H1 (cell line): ENCODE results near the gene TNNT1. TPM values are rescaled to one million over a fixed set of nuclear protein-coding genes. Genes with fewer than 3 reads are reported as not detected.
A peak's percentile ranks its signal among the peaks of the same experiment; 100 is the strongest.

Source experiments
- ASH2L ChIP-seq: fragments of 200-600, 300-600 bp; sonication (generic); IDR thresholded peaks from one replicate; pipeline ENCODE4 v1.7.1; 2017; ENCODE audit warnings: low read length
- ATF3 ChIP-seq: IDR thresholded peaks from 2 replicates; pipeline ENCODE4 v1.6.1; 2011; ENCODE audit warnings: low read depth, mild to moderate bottlenecking, low read length; ENCODE audit not compliant: insufficient read depth
- BACH1 ChIP-seq: IDR thresholded peaks from 2 replicates; pipeline ENCODE4 v1.6.1; 2012; ENCODE audit warnings: low read length, improper control_type of control experiment
- BRCA1 ChIP-seq: IDR thresholded peaks from 2 replicates; pipeline ENCODE4 v1.6.1; 2012; ENCODE audit warnings: low read depth, low read length, improper control_type of control experiment
- CHD1 ChIP-seq: IDR thresholded peaks from 2 replicates; pipeline ENCODE4 v1.6.1; 2012; ENCODE audit warnings: low read depth, low read length, improper control_type of control experiment
- CREB1 ChIP-seq: IDR thresholded peaks from 2 replicates; pipeline ENCODE4 v1.6.1; 2012; ENCODE audit warnings: inconsistent platforms
- JUN ChIP-seq: IDR thresholded peaks from 2 replicates; pipeline ENCODE4 v1.6.1; 2011; ENCODE audit warnings: low read depth, mild to moderate bottlenecking, improper control_type of control experiment, low read length
- KDM1A ChIP-seq: fragments of 200-600, 300-600 bp; sonication (generic); IDR thresholded peaks from 2 replicates; pipeline ENCODE4 v1.7.1; 2016; ENCODE audit warnings: mild to moderate bottlenecking, low read length, borderline replicate concordance
- NRF1 ChIP-seq: IDR thresholded peaks from 2 replicates; pipeline ENCODE4 v1.6.1; 2011; ENCODE audit warnings: mild to moderate bottlenecking, low read depth, low read length, improper control_type of control experiment
- PHF8 ChIP-seq: fragments of 200-600 bp; sonication (generic); conservative IDR thresholded peaks from 2 replicates; pipeline ENCODE4 v1.7.1; 2012; ENCODE audit warnings: low read depth, mild to moderate bottlenecking, inconsistent platforms, low read length, moderate library complexity
- POU5F1 ChIP-seq: IDR thresholded peaks from 2 replicates; pipeline ENCODE4 v1.6.1; 2011; ENCODE audit warnings: low read depth, mild to moderate bottlenecking, low read length, moderate library complexity
- RAD21 ChIP-seq, 2 experiments: IDR thresholded peaks in 1 of 2; conservative IDR thresholded peaks in 1 of 2; 2 replicates each; pipeline ENCODE4 v1.6.1; 2011; ENCODE audit warnings: low read depth in 2 of 2, low read length in 2 of 2, improper control_type of control experiment in 1 of 2, inconsistent platforms in 1 of 2, mild to moderate bottlenecking in 1 of 2, moderate library complexity in 1 of 2
- RBBP5 ChIP-seq: IDR thresholded peaks from 2 replicates; pipeline ENCODE4 v1.7.1; 2012; ENCODE audit warnings: low read depth, mild to moderate bottlenecking, inconsistent platforms, low read length, moderate library complexity, borderline replicate concordance
- SAP30 ChIP-seq: fragments of 300-600 bp; sonication (generic); IDR thresholded peaks from 2 replicates; pipeline ENCODE4 v1.7.1; 2012; ENCODE audit warnings: low read length, moderate library complexity, mild to moderate bottlenecking, inconsistent platforms; ENCODE audit not compliant: insufficient read depth, insufficient replicate concordance
- SP1 ChIP-seq: IDR thresholded peaks from 2 replicates; pipeline ENCODE4 v1.6.1; 2011; ENCODE audit warnings: low read depth, low read length
- SP4 ChIP-seq: IDR thresholded peaks from 2 replicates; pipeline ENCODE4 v1.6.1; 2012; ENCODE audit warnings: low read length, inconsistent platforms
- SRF ChIP-seq: IDR thresholded peaks from 2 replicates; pipeline ENCODE4 v1.6.1; 2011; ENCODE audit warnings: mild to moderate bottlenecking, low read depth, low read length, moderate library complexity
- SUZ12 ChIP-seq: fragments of 200-600 bp; sonication (generic); IDR thresholded peaks from 2 replicates; pipeline ENCODE4 v1.6.1; 2012; ENCODE audit warnings: mild to moderate bottlenecking, inconsistent platforms, low read length, moderate library complexity, mixed read lengths
- TBP ChIP-seq: IDR thresholded peaks from 2 replicates; pipeline ENCODE4 v1.6.1; 2011; ENCODE audit warnings: low read depth, low read length, improper control_type of control experiment
- TCF12 ChIP-seq: IDR thresholded peaks from 2 replicates; pipeline ENCODE4 v1.6.1; 2011; ENCODE audit warnings: low read depth, mild to moderate bottlenecking, low read length
- TEAD4 ChIP-seq: IDR thresholded peaks from 2 replicates; pipeline ENCODE4 v1.6.1; 2012; ENCODE audit warnings: low read depth, low read length, inconsistent platforms, mixed read lengths
- USF2 ChIP-seq: IDR thresholded peaks from 2 replicates; pipeline ENCODE4 v1.6.1; 2011; ENCODE audit warnings: low read length, improper control_type of control experiment
- polyA plus RNA-seq, 7 experiments: library from polyadenylated mRNA; depleted of rRNA in 3 of 7; stranded (reverse) in 5 of 7; unstranded in 2 of 7; fragments of >200 nt in 5 of 7; fragments of 200-250 nt in 2 of 7; gene quantifications; 1 replicate in 5 of 7; 2 replicates in 1 of 7; 4 replicates in 1 of 7; pipeline versions ENCODE4 v1.2.1 to v1.2.3, GENCODE V29; 2011 to 2013; ENCODE audit warnings: missing spikeins in 2 of 7, mixed read lengths in 2 of 7
- total RNA-seq: library from RNA; stranded (reverse); fragmentation: NEBNext Ultra II Directional; extraction: Animal tissue kit (Norgen Biotek cat#: 25700); gene quantifications from 2 replicates; pipeline ENCODE4 v1.2.1, GENCODE V29; 2021

Gene TNNT1
- total and polyA plus RNA-seq, 2 of the 8 experiments (the other 6 are each of a cell fraction or from before 2014, with no cell fraction given): 69.6 to 107 TPM

GRCh38 chr19:55166530-55167268 lies 17.7 kb upstream of the TNNT1 start, which contains the start of gene DNAAF3 (continued):
- TF ChIP-seq SAP30: no peak
- no peak for TF ChIP-seq SUZ12
- TF ChIP-seq CHD1: peak; percentile 98
- TF ChIP-seq TBP: no peak
- TF ChIP-seq KDM1A: no peak
- no peak for TF ChIP-seq TCF12
- TF ChIP-seq ATF3: no peak
- no peak for TF ChIP-seq ASH2L
- no peak for TF ChIP-seq PHF8
- TF ChIP-seq TEAD4: no peak
- TF ChIP-seq USF2: no peak
- no peak for TF ChIP-seq BACH1
- no peak for TF ChIP-seq POU5F1
- TF ChIP-seq SP4: peak; percentile 75
- no peak for TF ChIP-seq JUN
- TF ChIP-seq RBBP5: no peak
- peak; percentile 36; the same call in 1 of the 2 replicates for TF ChIP-seq NRF1
- no peak for TF ChIP-seq RAD21 (IDR thresholded peaks at IDR 0.05 in 1 of 2, conservative IDR thresholded peaks at IDR 0.05 in 1 of 2; ENCODE audit: low read depth in 2 of 2, low read length in 2 of 2)
- TF ChIP-seq CREB1: 0 out of 2 replicates have a peak, but pooled peaks have one; percentile 39
- no peak for TF ChIP-seq SRF
- peak; percentile 96 for TF ChIP-seq SP1
- TF ChIP-seq BRCA1: no peak
